Activated CD4-positive, alpha-beta memory T cell treated with anti-CD3 and anti-CD28 coated beads for 36 hours (primary cell): ENCODE data around the gene BLMH. TPM values are rescaled to one million over a fixed set of nuclear protein-coding genes. Genes with fewer than 3 reads are reported as not detected.

Experiments used
- CTCF ChIA-PET: fragments of 350-600 bp; sonication (Branson Sonifier 250); formaldehyde crosslinking; loops from one replicate; lab custom pipeline; 2021; ENCODE audit warnings: antibody characterized with exemption, inconsistent platforms; lab: Charles Lee
- POLR2A ChIA-PET: fragments of 350-600 bp; sonication (Branson Sonifier 250); formaldehyde crosslinking; loops from one replicate; lab custom pipeline; 2021; ENCODE audit warnings: antibody characterized with exemption; lab: Charles Lee
- DNase-seq: peaks from one replicate; pipeline ENCODE4 v3.0.0-alpha.2; 2020
- H3K27ac Mint-ChIP-seq: one replicate; pipeline ENCODE4 v1.8.0; 2021; ENCODE audit warnings: mixed read lengths
- H3K27me3 Mint-ChIP-seq: one replicate; pipeline ENCODE4 v1.8.0; 2021; ENCODE audit warnings: mixed read lengths
- H3K36me3 Mint-ChIP-seq: one replicate; pipeline ENCODE4 v1.8.0; 2021; ENCODE audit warnings: mixed read lengths
- H3K4me1 Mint-ChIP-seq: one replicate; pipeline ENCODE4 v1.8.0; 2021; ENCODE audit warnings: low read depth, mixed read lengths
- H3K4me3 Mint-ChIP-seq: one replicate; pipeline ENCODE4 v1.8.0; 2021; ENCODE audit warnings: mild to moderate bottlenecking, mixed read lengths
- H3K9me3 Mint-ChIP-seq: one replicate; pipeline ENCODE4 v1.8.0; 2021; ENCODE audit warnings: mixed read lengths
- intact Hi-C: fragments of 100-400 bp; cut with micrococcal nuclease; formaldehyde crosslinking; loops from one replicate; pipeline ENCODE4 v1.15.1; 2023
- total RNA-seq, 2 experiments: library from RNA; stranded (reverse); gene quantifications; one replicate each; pipeline ENCODE4 v1.2.3, GENCODE V29; 2021

BLMH gene
- 10 to 100 TPM; 47.0 to 49.6 TPM for total RNA-seq

GRCh38 chr17:30291543-30292285 is at the start of gene BLMH:
TSS of gene BLMH (minus strand) at chr17:30291944. CDS start at chr17:30291819, 125 bp downstream.
- peak within 1 kb of the TSS; percentile 92 for H3K4me3 Mint-ChIP-seq
- H3K9me3 Mint-ChIP-seq, result no peaks in the 10 kb centered on the region
- H3K4me1 Mint-ChIP-seq, result peaks cover 14% of the 10 kb centered on the region
- peak within 1 kb of the TSS; percentile 87 for H3K27ac Mint-ChIP-seq
- peak; percentile 90 for DNase-seq
- peaks cover 20% of the 10 kb centered on the region for H3K36me3 Mint-ChIP-seq
- H3K27me3 Mint-ChIP-seq, result no peaks in the 10 kb centered on the region
- ChIA-PET CTCF (interaction anchor here (0.9 to 2.9 kb wide), 13 partner anchors 9 to 187 kb away, joined by 3 to 34 read pairs (median 4); partner anchors contain the start of gene TMIGD1), POLR2A (interaction anchor here (0.9 to 2.6 kb wide), 7 partner anchors 31 to 175 kb away, joined by 3 to 12 read pairs (median 6); partner anchors contain the start of gene NSRP1)
- intact Hi-C loops, result loop anchor here (1.0 to 5.0 kb wide), 3 partner anchors 41 to 174 kb away; partner anchors contain the start of gene NSRP1

- H3K9me3 Mint-ChIP-seq, result no peaks in the 10 kb centered on the region
- no peak overlapping the region for H3K27ac Mint-ChIP-seq
- H3K27me3 Mint-ChIP-seq, result no peaks in the 10 kb centered on the region
These were observed 49.1 kb upstream of the BLMH start for GRCh38 chr17:30340801-30341356.

GRCh38 chr17:30339086-30339485 is 47.3 kb upstream of the BLMH start:
- DNase-seq, result no peak
- POLR2A ChIA-PET, result no interaction called here
- H3K27me3 Mint-ChIP-seq, result no peaks in the 10 kb centered on the region
- H3K36me3 Mint-ChIP-seq, result no peaks in the 10 kb centered on the region
- intact Hi-C loops, result loop anchor here (10.0 kb wide), 1 partner anchor 104 kb away; the partner anchor contains the start of gene SLC6A4
- no peak overlapping the region for H3K4me3 Mint-ChIP-seq
- CTCF ChIA-PET, result interaction anchor here (0.7 to 10.6 kb wide), 23 partner anchors 9 to 343 kb away, joined by 3 to 137 read pairs (median 6); partner anchors contain the start of genes CPD and GOSR1
- no peaks in the 10 kb centered on the region for H3K9me3 Mint-ChIP-seq
- H3K27ac Mint-ChIP-seq, result no peak overlapping the region
- H3K4me1 Mint-ChIP-seq, result peaks cover 16% of the 10 kb centered on the region

More at GRCh38 chr17:30340801-30341356, 49.1 kb upstream of the BLMH start:
- DNase-seq, result no peak
- peaks cover 19% of the 10 kb centered on the region for H3K4me1 Mint-ChIP-seq
- H3K4me3 Mint-ChIP-seq, result no peak overlapping the region
- H3K36me3 Mint-ChIP-seq, result no peaks in the 10 kb centered on the region
- intact Hi-C loops, result loop anchor here (1.0 to 2.0 kb wide), 3 partner anchors 22 to 374 kb away; partner anchors contain the start of gene GOSR1
- ChIA-PET CTCF (interaction anchor here (0.7 to 10.6 kb wide), 32 partner anchors 9 to 366 kb away, joined by 3 to 137 read pairs (median 4); partner anchors contain the start of genes BLMH and GOSR1), POLR2A (interaction anchor here (0.6 to 1.4 kb wide), 3 partner anchors 8 to 1046 kb away, joined by 3 read pairs; partner anchors contain the start of genes GOSR1 and NUFIP2)

GRCh38 chr17:30337393-30337999 is 45.8 kb upstream of the BLMH start:
- Mint-ChIP-seq H3K4me1 (peaks cover 30% of the 10 kb centered on the region), H3K36me3 (no peaks in the 10 kb centered on the region), H3K27ac (no peak overlapping the region), H3K27me3 (no peaks in the 10 kb centered on the region), H3K9me3 (no peaks in the 10 kb centered on the region), H3K4me3 (no peak overlapping the region)
- ChIA-PET CTCF (interaction anchor here (1.0 to 10.6 kb wide), 28 partner anchors 8 to 239 kb away, joined by 3 to 137 read pairs (median 8); partner anchors contain the start of genes BLMH and CPD), POLR2A (no interaction called here)
- intact Hi-C loops, result loop anchor here (10.0 kb wide), 1 partner anchor 103 kb away; the partner anchor contains the start of gene SLC6A4
- DNase-seq, result no peak

- Mint-ChIP-seq H3K4me1 (peaks cover 37% of the 10 kb centered on the region), H3K27me3 (no peaks in the 10 kb centered on the region), H3K9me3 (no peaks in the 10 kb centered on the region), H3K36me3 (peaks cover 2% of the 10 kb centered on the region), H3K4me3 (peak overlapping the region; percentile 13), H3K27ac (no peak overlapping the region)
- intact Hi-C loops, result loop anchor here (1.0 to 10.0 kb wide), 5 partner anchors 37 to 232 kb away; partner anchors contain the start of genes BLMH and SLC6A4
- POLR2A ChIA-PET, result interaction anchor here (0.9 to 1.9 kb wide), 5 partner anchors 27 to 232 kb away, joined by 3 to 6 read pairs (median 3); partner anchors contain the start of gene NSRP1
- peak; percentile 68 for DNase-seq
- CTCF ChIA-PET, result interaction anchor here (0.6 to 10.6 kb wide), 57 partner anchors 9 to 238 kb away, joined by 3 to 137 read pairs (median 5); partner anchors contain the start of genes BLMH, CPD, GOSR1 and NSRP1
These were observed 44.8 kb upstream of the BLMH start for GRCh38 chr17:30336369-30337171.

- intact Hi-C loops, result loop anchor here (10.0 kb wide), 1 partner anchor 100 kb away; the partner anchor contains the start of gene SLC6A4
- ChIA-PET CTCF (interaction anchor here (0.8 to 10.6 kb wide), 12 partner anchors 11 to 230 kb away, joined by 3 to 137 read pairs (median 8); partner anchors contain the start of genes BLMH and SLC6A4), POLR2A (interaction anchor here (1.4 kb wide), 1 partner anchor 43 kb away, joined by 3 read pairs; no protein-coding TSS in a partner anchor)
- Mint-ChIP-seq H3K27ac (no peak overlapping the region), H3K4me1 (peaks cover 47% of the 10 kb centered on the region), H3K4me3 (no peak overlapping the region), H3K9me3 (no peaks in the 10 kb centered on the region), H3K27me3 (no peaks in the 10 kb centered on the region), H3K36me3 (peaks cover 2% of the 10 kb centered on the region)
- DNase-seq, result no peak
These were observed 42.7 kb upstream of the BLMH start for GRCh38 chr17:30334421-30334820.

- H3K36me3 Mint-ChIP-seq, result peaks cover 2% of the 10 kb centered on the region
- no peaks in the 10 kb centered on the region for H3K9me3 Mint-ChIP-seq
- no peaks in the 10 kb centered on the region for H3K27me3 Mint-ChIP-seq
- ChIA-PET CTCF (interaction anchor here (0.9 to 10.6 kb wide), 7 partner anchors 10 to 229 kb away, joined by 3 to 137 read pairs (median 8); partner anchors contain the start of gene BLMH), POLR2A (no interaction called here)
- H3K4me3 Mint-ChIP-seq, result no peak within 1 kb of the TSS
- H3K27ac Mint-ChIP-seq, result peak within 1 kb of the TSS; percentile 84
- DNase-seq, result no peak
- H3K4me1 Mint-ChIP-seq, result peaks cover 49% of the 10 kb centered on the region
- intact Hi-C loops, result loop anchor here (2.0 to 10.0 kb wide), 2 partner anchors 39 to 99 kb away; partner anchors contain the start of gene SLC6A4
These were observed 42.0 kb upstream of the BLMH start, which contains the start of gene TMIGD1 for GRCh38 chr17:30333503-30334360. TSS of gene TMIGD1 (minus strand) at chr17:30334057. CDS start at chr17:30332133, 1,924 bp downstream.

- Mint-ChIP-seq H3K9me3 (no peaks in the 10 kb centered on the region), H3K4me3 (peak overlapping the region; percentile 61), H3K27ac (peak overlapping the region; percentile 84), H3K27me3 (no peaks in the 10 kb centered on the region), H3K4me1 (peaks cover 51% of the 10 kb centered on the region), H3K36me3 (peaks cover 2% of the 10 kb centered on the region)
- DNase-seq, result peak; percentile 75
- POLR2A ChIA-PET, result interaction anchor here (1.0 to 2.1 kb wide), 2 partner anchors 32 to 40 kb away, joined by 12 read pairs; partner anchors contain the start of gene BLMH
- intact Hi-C loops, result loop anchor here (1.0 to 10.0 kb wide), 9 partner anchors 8 to 228 kb away; partner anchors contain the start of genes BLMH, CPD, NSRP1 and SLC6A4
- CTCF ChIA-PET, result interaction anchor here (0.6 to 10.6 kb wide), 7 partner anchors 32 to 237 kb away, joined by 3 to 137 read pairs (median 4); partner anchors contain the start of gene BLMH
These were observed 40.4 kb upstream of the BLMH start for GRCh38 chr17:30332057-30332542.

GRCh38 chr17:30326809-30327208 is 35.1 kb upstream of the BLMH start:
- H3K4me1 Mint-ChIP-seq, result peaks cover 56% of the 10 kb centered on the region

More at GRCh38 chr17:30326809-30327208, 35.1 kb upstream of the BLMH start:
- POLR2A ChIA-PET, result interaction anchor here (0.7 kb wide), 1 partner anchor 185 kb away, joined by 4 read pairs; no protein-coding TSS in a partner anchor
- no peaks in the 10 kb centered on the region for H3K27me3 Mint-ChIP-seq
- intact Hi-C loops, result no loop called here
- CTCF ChIA-PET, result interaction anchor here (0.6 to 4.2 kb wide), 6 partner anchors 10 to 222 kb away, joined by 3 to 22 read pairs (median 8); no protein-coding TSS in a partner anchor
- DNase-seq, result no peak
- H3K9me3 Mint-ChIP-seq, result no peaks in the 10 kb centered on the region
- no peak overlapping the region for H3K27ac Mint-ChIP-seq
- no peaks in the 10 kb centered on the region for H3K36me3 Mint-ChIP-seq
- no peak overlapping the region for H3K4me3 Mint-ChIP-seq
